SK-N-SH (cell line): ENCODE data around the gene KAT6B. TPM values are rescaled to one million over a fixed set of nuclear protein-coding genes. Genes with fewer than 3 reads are reported as not detected.

ENCODE experiments used
- CTCF ChIA-PET: fragments of 300-600, 350-600 bp; formaldehyde crosslinking; extraction: SDS; loops from one replicate; lab custom pipeline; 2021; lab: Yijun Ruan, JAX
- POLR2A ChIA-PET: fragments of 350-600 bp; sonication (Branson Sonifier 250); formaldehyde crosslinking; extraction: SDS; loops from one replicate; lab custom pipeline; 2020; ENCODE audit warnings: antibody characterized with exemption, inconsistent platforms; lab: Yijun Ruan, JAX
- DNase-seq: peaks from one replicate; pipeline ENCODE4 v3.0.0; 2012
- H2AFZ ChIP-seq: fragments of 200-600 bp; sonication (generic); 2 replicates; pipeline ENCODE4 v1.8.1; 2016; ENCODE audit warnings: antibody characterized with exemption, mild to moderate bottlenecking, low read depth
- H3F3A ChIP-seq: fragments of 200-600 bp; sonication (generic); replicated peaks from 2 replicates; pipeline ENCODE3; 2016; ENCODE audit warnings: antibody characterized with exemption, mild to moderate bottlenecking; ENCODE audit not compliant: insufficient read depth
- H3K27ac ChIP-seq, 2 experiments: fragments of 200-500 bp in 1 of 2; fragments of 200-600 bp in 1 of 2; sonication (Bioruptor generic) in 1 of 2; sonication (generic), shearing (Covaris generic) in 1 of 2; 2 replicates each; pipeline versions ENCODE4 v1.5.1 to v1.6.1; 2014 to 2016; ENCODE audit warnings: low read depth in 2 of 2, inconsistent platforms in 1 of 2, low read length in 1 of 2, mild to moderate bottlenecking in 1 of 2, mixed read lengths in 1 of 2
- H3K27me3 ChIP-seq: fragments of 200-600 bp; sonication (generic), shearing (Covaris generic); 2 replicates; pipeline ENCODE4 v1.6.1; 2016; ENCODE audit warnings: mixed run types; ENCODE audit not compliant: insufficient read depth
- H3K36me3 ChIP-seq, 2 experiments: fragments of 200-500 bp in 1 of 2; fragments of 200-600 bp in 1 of 2; sonication (Bioruptor generic) in 1 of 2; sonication (generic) in 1 of 2; replicated peaks in 1 of 2; 2 replicates each; pipeline versions ENCODE3 to v1.5.1; 2014 to 2016; ENCODE audit warnings: low read length in 1 of 2, mild to moderate bottlenecking in 1 of 2; ENCODE audit not compliant: insufficient read depth in 2 of 2, control insufficient read depth in 1 of 2
- H3K4me1 ChIP-seq, 2 experiments: fragments of 200-500 bp in 1 of 2; fragments of 200-600 bp in 1 of 2; sonication (Bioruptor generic) in 1 of 2; sonication (generic), shearing (Covaris generic) in 1 of 2; 2 replicates each; pipeline versions ENCODE4 v1.5.1 to v1.6.1; 2014 to 2016; ENCODE audit warnings: low read depth in 1 of 2, low read length in 1 of 2, mixed run types in 1 of 2; ENCODE audit not compliant: insufficient read depth in 2 of 2, control insufficient read depth in 1 of 2
- H3K4me2 ChIP-seq: fragments of 200-600 bp; sonication (generic), shearing (Covaris generic); 2 replicates; pipeline ENCODE4 v1.6.1; 2017; ENCODE audit warnings: mixed run types
- H3K4me3 ChIP-seq, 2 experiments: fragments of 200-500 bp in 1 of 2; fragments of 200-600 bp in 1 of 2; sonication (Bioruptor generic) in 1 of 2; sonication (generic), shearing (Covaris generic) in 1 of 2; 2 replicates each; pipeline versions ENCODE4 v1.5.1 to v1.8.1; 2014 to 2016; ENCODE audit warnings: low read depth in 2 of 2, inconsistent platforms in 1 of 2, low read length in 1 of 2, mild to moderate bottlenecking in 1 of 2, mixed read lengths in 1 of 2, moderate library complexity in 1 of 2
- H3K79me2 ChIP-seq: fragments of 200-600 bp; sonication (generic); 2 replicates; pipeline ENCODE4 v1.8.1; 2017; ENCODE audit warnings: mild to moderate bottlenecking; ENCODE audit not compliant: insufficient read depth
- H3K9ac ChIP-seq: fragments of 200-600 bp; sonication (generic); 2 replicates; pipeline ENCODE4 v1.6.1; 2017; ENCODE audit warnings: mixed run types
- H3K9me2 ChIP-seq: fragments of 200-600 bp; sonication (generic); 2 replicates; pipeline ENCODE4 v1.6.1; 2017; ENCODE audit warnings: mixed run types
- H3K9me3 ChIP-seq: fragments of 200-600 bp; sonication (generic); 2 replicates; pipeline ENCODE4 v1.6.1; 2017; ENCODE audit warnings: mixed run types, mild to moderate bottlenecking, moderate library complexity
- H4K20me1 ChIP-seq: fragments of 200-600 bp; sonication (generic); 2 replicates; pipeline ENCODE4 v1.6.1; 2017; ENCODE audit warnings: mild to moderate bottlenecking, mixed run types; ENCODE audit not compliant: insufficient read depth
- CHD2 ChIP-seq: fragments of 150-350 bp; IDR thresholded peaks from 2 replicates; pipeline ENCODE4 v1.6.1; 2018; ENCODE audit warnings: low read length; ENCODE audit not compliant: partially characterized antibody
- CTCF ChIP-seq: fragments of 200-600 bp; sonication (generic); IDR thresholded peaks from 2 replicates; pipeline ENCODE4 v1.6.1; 2017; ENCODE audit warnings: antibody characterized with exemption, mild to moderate bottlenecking, moderate library complexity
- ELF1 ChIP-seq: IDR thresholded peaks from 2 replicates; pipeline ENCODE4 v1.4.0; 2012
- EP300 ChIP-seq, 2 experiments: IDR thresholded peaks; 2 replicates each; pipeline versions ENCODE4 v1.4.0 to v1.6.1; 2012; ENCODE audit warnings: borderline replicate concordance in 1 of 2, low read depth in 1 of 2, low read length in 1 of 2
- EZH2phosphoT487 ChIP-seq: fragments of 200-600 bp; sonication (generic); IDR thresholded peaks from 2 replicates; pipeline ENCODE4 v1.6.1; 2017; ENCODE audit warnings: low read depth, mixed run types, mild to moderate bottlenecking, antibody characterized with exemption, moderate library complexity, borderline replicate concordance
- FOSL2 ChIP-seq: IDR thresholded peaks from 2 replicates; pipeline ENCODE4 v1.4.0; 2012; ENCODE audit warnings: low read depth, mild to moderate bottlenecking, moderate library complexity, borderline replicate concordance
- GABPA ChIP-seq: IDR thresholded peaks from 2 replicates; pipeline ENCODE4 v1.4.0; 2012; ENCODE audit warnings: low read depth, mild to moderate bottlenecking
- MAX ChIP-seq: IDR thresholded peaks from 2 replicates; pipeline ENCODE4 v1.4.0; 2012; ENCODE audit warnings: low read depth
- MEF2A ChIP-seq: IDR thresholded peaks from 2 replicates; pipeline ENCODE4 v1.4.0; 2012; ENCODE audit warnings: low read depth, borderline replicate concordance
- MXI1 ChIP-seq: IDR thresholded peaks from 2 replicates; pipeline ENCODE4 v1.6.1; 2012; ENCODE audit warnings: mild to moderate bottlenecking, low read depth, low read length, improper control_type of control experiment
- NRF1 ChIP-seq: IDR thresholded peaks from 2 replicates; pipeline ENCODE4 v1.6.1; 2012; ENCODE audit warnings: low read depth, mild to moderate bottlenecking, low read length
- RCOR1 ChIP-seq: fragments of 150-350 bp; IDR thresholded peaks from 2 replicates; pipeline ENCODE4 v1.6.1; 2017; ENCODE audit warnings: antibody characterized with exemption, low read length
- REST ChIP-seq: IDR thresholded peaks from 2 replicates; pipeline ENCODE4 v1.6.1; 2012; ENCODE audit warnings: mild to moderate bottlenecking, low read depth, low read length, moderate library complexity
- RFX5 ChIP-seq: IDR thresholded peaks from 2 replicates; pipeline ENCODE4 v1.6.1; 2012; ENCODE audit warnings: mild to moderate bottlenecking, improper control_type of control experiment, low read length
- RXRA ChIP-seq: IDR thresholded peaks from 2 replicates; pipeline ENCODE4 v1.4.0; 2012; ENCODE audit warnings: low read depth, mild to moderate bottlenecking, borderline replicate concordance
- SMC3 ChIP-seq: IDR thresholded peaks from 2 replicates; pipeline ENCODE4 v1.6.1; 2012; ENCODE audit warnings: low read depth, low read length, improper control_type of control experiment
- TCF12 ChIP-seq: IDR thresholded peaks from 2 replicates; pipeline ENCODE4 v1.4.0; 2012
- WGBS: methylation state at CpG from one replicate; pipeline ENCODE4 v1.1.6; 2017; ENCODE audit warnings: low lambda C conversion rate; 5-methylcytosine and 5-hydroxymethylcytosine counted together
- polyA plus RNA-seq, 3 experiments: library from polyadenylated mRNA; depleted of rRNA; stranded (reverse); fragments of >200 nt; gene quantifications; 2 replicates each; pipeline ENCODE4 v1.2.3, GENCODE V29; 2012
- TF ChIP-seq, protein P1 (sequence below): IDR thresholded peaks from 2 replicates; pipeline ENCODE4 v1.4.0; 2012; ENCODE audit warnings: low read depth, borderline replicate concordance
- TF ChIP-seq, protein P2 (sequence below): fragments of 150-350 bp; IDR thresholded peaks from 2 replicates; pipeline ENCODE4 v1.6.1; 2017; ENCODE audit warnings: antibody characterized with exemption, low read length, low read depth, borderline replicate concordance
- TF ChIP-seq, protein P3 (sequence below): IDR thresholded peaks from 2 replicates; pipeline ENCODE4; 2012

Gene KAT6B
- polyA plus RNA-seq, 1 of the 3 experiments (the other 2 are of a cell fraction) = 4.3 TPM

DNA sequence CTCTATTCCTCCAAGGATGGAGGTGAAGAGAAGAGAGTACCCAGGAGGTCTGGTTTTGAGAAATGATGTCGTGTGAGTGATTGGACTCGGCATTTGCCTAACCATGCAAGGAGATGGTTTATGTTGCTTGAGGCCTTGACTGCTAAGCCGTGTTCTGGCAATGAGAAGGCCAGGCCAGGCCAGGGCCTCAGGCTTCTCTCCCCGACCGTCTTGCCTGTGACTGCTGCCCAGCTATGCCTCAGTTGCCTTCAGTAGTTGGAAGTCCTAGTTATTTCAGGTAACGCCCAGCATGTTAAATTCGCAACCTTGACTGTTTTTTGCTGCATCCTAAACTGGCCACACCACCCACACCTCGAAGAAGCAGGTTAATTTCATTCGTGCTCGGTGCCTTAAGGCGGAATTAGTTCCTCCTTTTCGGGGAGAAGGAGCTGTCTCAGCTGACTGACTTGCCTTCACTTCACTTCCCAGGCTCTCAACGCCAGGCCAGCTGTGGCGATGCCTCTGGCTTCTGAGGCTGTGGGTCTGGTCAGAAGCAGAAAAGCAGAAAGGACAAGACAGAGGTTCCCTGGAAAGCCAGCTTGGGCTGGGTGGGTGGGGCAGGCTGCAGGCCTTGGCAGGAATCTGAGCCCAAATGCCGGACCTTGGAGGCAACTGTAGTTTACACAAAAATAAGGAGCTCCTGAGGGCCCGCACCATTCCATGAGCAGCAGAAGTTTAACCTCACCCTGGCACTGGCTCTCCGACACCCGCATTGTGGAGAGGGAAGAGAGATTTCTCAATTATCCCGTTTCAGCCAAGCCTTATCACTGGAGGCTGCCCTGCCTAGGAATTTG, 223.1 kb downstream of the KAT6B start:
- TF ChIP-seq GABPA = no peak
- no peak for TF ChIP-seq FOSL2
- TF ChIP-seq NRF1 = no peak
- TF ChIP-seq RFX5 = no peak
- TF ChIP-seq, protein P1, sequence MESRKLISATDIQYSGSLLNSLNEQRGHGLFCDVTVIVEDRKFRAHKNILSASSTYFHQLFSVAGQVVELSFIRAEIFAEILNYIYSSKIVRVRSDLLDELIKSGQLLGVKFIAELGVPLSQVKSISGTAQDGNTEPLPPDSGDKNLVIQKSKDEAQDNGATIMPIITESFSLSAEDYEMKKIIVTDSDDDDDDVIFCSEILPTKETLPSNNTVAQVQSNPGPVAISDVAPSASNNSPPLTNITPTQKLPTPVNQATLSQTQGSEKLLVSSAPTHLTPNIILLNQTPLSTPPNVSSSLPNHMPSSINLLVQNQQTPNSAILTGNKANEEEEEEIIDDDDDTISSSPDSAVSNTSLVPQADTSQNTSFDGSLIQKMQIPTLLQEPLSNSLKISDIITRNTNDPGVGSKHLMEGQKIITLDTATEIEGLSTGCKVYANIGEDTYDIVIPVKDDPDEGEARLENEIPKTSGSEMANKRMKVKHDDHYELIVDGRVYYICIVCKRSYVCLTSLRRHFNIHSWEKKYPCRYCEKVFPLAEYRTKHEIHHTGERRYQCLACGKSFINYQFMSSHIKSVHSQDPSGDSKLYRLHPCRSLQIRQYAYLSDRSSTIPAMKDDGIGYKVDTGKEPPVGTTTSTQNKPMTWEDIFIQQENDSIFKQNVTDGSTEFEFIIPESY = no peak
- no peak for TF ChIP-seq ELF1
- TF ChIP-seq REST = no peak
- TF ChIP-seq, protein P2, sequence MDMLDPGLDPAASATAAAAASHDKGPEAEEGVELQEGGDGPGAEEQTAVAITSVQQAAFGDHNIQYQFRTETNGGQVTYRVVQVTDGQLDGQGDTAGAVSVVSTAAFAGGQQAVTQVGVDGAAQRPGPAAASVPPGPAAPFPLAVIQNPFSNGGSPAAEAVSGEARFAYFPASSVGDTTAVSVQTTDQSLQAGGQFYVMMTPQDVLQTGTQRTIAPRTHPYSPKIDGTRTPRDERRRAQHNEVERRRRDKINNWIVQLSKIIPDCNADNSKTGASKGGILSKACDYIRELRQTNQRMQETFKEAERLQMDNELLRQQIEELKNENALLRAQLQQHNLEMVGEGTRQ = no peak
- TF ChIP-seq CHD2 = no peak
- TF ChIP-seq RCOR1 = no peak
- TF ChIP-seq EZH2phosphoT487 = no peak
- no peak for TF ChIP-seq MEF2A
- TF ChIP-seq MAX = no peak
- no peak for TF ChIP-seq CTCF
- TF ChIP-seq RXRA = no peak
- no peak for TF ChIP-seq TCF12
- TF ChIP-seq MXI1 = no peak
- no peak for TF ChIP-seq EP300 (IDR thresholded peaks at IDR 0.05; ENCODE audit: borderline replicate concordance in 1 of 2, low read depth in 1 of 2, low read length in 1 of 2)
- TF ChIP-seq, protein P3, sequence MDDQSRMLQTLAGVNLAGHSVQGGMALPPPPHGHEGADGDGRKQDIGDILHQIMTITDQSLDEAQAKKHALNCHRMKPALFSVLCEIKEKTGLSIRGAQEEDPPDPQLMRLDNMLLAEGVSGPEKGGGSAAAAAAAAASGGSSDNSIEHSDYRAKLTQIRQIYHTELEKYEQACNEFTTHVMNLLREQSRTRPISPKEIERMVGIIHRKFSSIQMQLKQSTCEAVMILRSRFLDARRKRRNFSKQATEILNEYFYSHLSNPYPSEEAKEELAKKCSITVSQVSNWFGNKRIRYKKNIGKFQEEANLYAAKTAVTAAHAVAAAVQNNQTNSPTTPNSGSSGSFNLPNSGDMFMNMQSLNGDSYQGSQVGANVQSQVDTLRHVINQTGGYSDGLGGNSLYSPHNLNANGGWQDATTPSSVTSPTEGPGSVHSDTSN = no peak
- no peak for TF ChIP-seq SMC3
- no peaks in the 10 kb centered on the region for H3K79me2 ChIP-seq
- no peak overlapping the region for H3K4me2 ChIP-seq
- H3F3A ChIP-seq = no peaks in the 10 kb centered on the region
- ChIA-PET CTCF (interaction anchor here (1.2 kb wide), 1 partner anchor 13 kb away, joined by 3 read pairs; no protein-coding TSS in a partner anchor), POLR2A (no interaction called here)
- no peaks in the 10 kb centered on the region for H4K20me1 ChIP-seq
- H3K9me2 ChIP-seq = no peaks in the 10 kb centered on the region
- H3K4me3 ChIP-seq = no peak overlapping the region
- no peak overlapping the region for H3K9ac ChIP-seq
- no peak overlapping the region for H2AFZ ChIP-seq
- DNase-seq = no peak
- no peak overlapping the region for H3K27ac ChIP-seq
- WGBS = 88% methylated on average over 14 of the region's 19 CpGs
- no peaks in the 10 kb centered on the region for H3K9me3 ChIP-seq
- no peaks in the 10 kb centered on the region for H3K27me3 ChIP-seq
- peaks cover 0 to 21% of the 10 kb centered on the region in 2 experiments; a peak in 1 of 4 replicates for H3K4me1 ChIP-seq
- no peaks in the 10 kb centered on the region for H3K36me3 ChIP-seq
